ENCODE results near the gene RPL11.
"Not testable (repeated sequence)": the region's sequence is repeated elsewhere in the genome, so short reads cannot be mapped to it uniquely, and the experiment has no call there.

RPL11 gene

GRCh38 chr1:23667411-23667810, 24.2 kb upstream of the RPL11 start:
- H3K27ac Mint-ChIP-seq = no peak overlapping the region
- no peaks in the 10 kb centered on the region for H3K27me3 Mint-ChIP-seq
- H3K9me3 Mint-ChIP-seq = no peaks in the 10 kb centered on the region
- no peaks in the 10 kb centered on the region for H3K36me3 Mint-ChIP-seq
- H3K4me3 Mint-ChIP-seq = no peak overlapping the region
- peaks cover 6% of the 10 kb centered on the region for H3K4me1 Mint-ChIP-seq

- no peaks in the 10 kb centered on the region for H3K4me1 Mint-ChIP-seq
These were observed 20.9 kb upstream of the RPL11 start for GRCh38 chr1:23670709-23671108.

GRCh38 chr1:23673086-23673813, 18.4 kb upstream of the RPL11 start:
- no peaks in the 10 kb centered on the region for H3K36me3 Mint-ChIP-seq
- no peak overlapping the region for H3K27ac Mint-ChIP-seq
- no peak overlapping the region for H3K4me3 Mint-ChIP-seq
- no peaks in the 10 kb centered on the region for H3K4me1 Mint-ChIP-seq
- no peaks in the 10 kb centered on the region for H3K9me3 Mint-ChIP-seq
- H3K27me3 Mint-ChIP-seq = no peaks in the 10 kb centered on the region

More at GRCh38 chr1:23670709-23671108, 20.9 kb upstream of the RPL11 start:
- Mint-ChIP-seq H3K4me3 (no peak overlapping the region), H3K27ac (no peak overlapping the region), H3K36me3 (no peaks in the 10 kb centered on the region), H3K27me3 (no peaks in the 10 kb centered on the region), H3K9me3 (no peaks in the 10 kb centered on the region)

GRCh38 chr1:23679815-23680214, 11.8 kb upstream of the RPL11 start:
- Mint-ChIP-seq H3K36me3 (no peaks in the 10 kb centered on the region), H3K9me3 (no peaks in the 10 kb centered on the region), H3K4me1 (no peaks in the 10 kb centered on the region), H3K4me3 (no peak overlapping the region), H3K27me3 (peaks cover 11% of the 10 kb centered on the region), H3K27ac (no peak overlapping the region)

- Mint-ChIP-seq H3K4me3 (no peak overlapping the region), H3K36me3 (no peaks in the 10 kb centered on the region), H3K9me3 (no peaks in the 10 kb centered on the region), H3K27ac (no peak overlapping the region), H3K27me3 (peaks cover 11% of the 10 kb centered on the region), H3K4me1 (no peaks in the 10 kb centered on the region)
These were observed 8.7 kb upstream of the RPL11 start for GRCh38 chr1:23682946-23683345.

GRCh38 chr1:23684415-23684814, 7.2 kb upstream of the RPL11 start:
- H3K9me3 Mint-ChIP-seq = no peaks in the 10 kb centered on the region
- no peak overlapping the region for H3K27ac Mint-ChIP-seq

GRCh38 chr1:23685197-23685596, 6.4 kb upstream of the RPL11 start:
- H3K36me3 Mint-ChIP-seq, H3K27ac Mint-ChIP-seq, H3K4me1 Mint-ChIP-seq, H3K27me3 Mint-ChIP-seq, H3K4me3 Mint-ChIP-seq, H3K9me3 Mint-ChIP-seq: not testable (repeated sequence)

More at GRCh38 chr1:23684415-23684814, 7.2 kb upstream of the RPL11 start:
- H3K4me3 Mint-ChIP-seq = no peak overlapping the region
- peaks cover 11% of the 10 kb centered on the region for H3K27me3 Mint-ChIP-seq
- no peaks in the 10 kb centered on the region for H3K4me1 Mint-ChIP-seq
- no peaks in the 10 kb centered on the region for H3K36me3 Mint-ChIP-seq

- H3K27ac Mint-ChIP-seq, H3K9me3 Mint-ChIP-seq, H3K36me3 Mint-ChIP-seq, H3K4me1 Mint-ChIP-seq, H3K27me3 Mint-ChIP-seq, H3K4me3 Mint-ChIP-seq: not testable (repeated sequence)
These were observed 3.9 kb upstream of the RPL11 start for GRCh38 chr1:23687680-23688079.

GRCh38 chr1:23688281-23688680, 3.3 kb upstream of the RPL11 start:
- H3K9me3 Mint-ChIP-seq, H3K27me3 Mint-ChIP-seq, H3K4me1 Mint-ChIP-seq, H3K4me3 Mint-ChIP-seq, H3K27ac Mint-ChIP-seq: not testable (repeated sequence)
- H3K36me3 Mint-ChIP-seq = peaks cover 11% of the 10 kb centered on the region

- H3K9me3 Mint-ChIP-seq = no peaks in the 10 kb centered on the region
- H3K27me3 Mint-ChIP-seq = no peaks in the 10 kb centered on the region
- H3K27ac Mint-ChIP-seq = peak overlapping the region; percentile 96
- H3K4me3 Mint-ChIP-seq = peak overlapping the region; percentile 91
- peaks cover 46% of the 10 kb centered on the region for H3K36me3 Mint-ChIP-seq
- H3K4me1 Mint-ChIP-seq = peaks cover 50% of the 10 kb centered on the region
These were observed 784 bp downstream of the RPL11 start for GRCh38 chr1:23692308-23692871.

GRCh38 chr1:23693599-23693998, 2.0 kb downstream of the RPL11 start:
- Mint-ChIP-seq H3K9me3 (no peaks in the 10 kb centered on the region), H3K4me1 (peaks cover 62% of the 10 kb centered on the region), H3K4me3 (peak overlapping the region; percentile 91), H3K27ac (peak overlapping the region; percentile 96), H3K36me3 (peaks cover 52% of the 10 kb centered on the region), H3K27me3 (no peaks in the 10 kb centered on the region)

- Mint-ChIP-seq H3K36me3 (peaks cover 52% of the 10 kb centered on the region), H3K27ac (peak overlapping the region; percentile 96), H3K4me1 (peaks cover 64% of the 10 kb centered on the region), H3K4me3 (peak overlapping the region; percentile 91), H3K27me3 (no peaks in the 10 kb centered on the region), H3K9me3 (no peaks in the 10 kb centered on the region)
These were observed 2.8 kb downstream of the RPL11 start for GRCh38 chr1:23694371-23694770.

GRCh38 chr1:23695667-23696066, 4.1 kb downstream of the RPL11 start:
- peaks cover 74% of the 10 kb centered on the region for H3K4me1 Mint-ChIP-seq
- no peaks in the 10 kb centered on the region for H3K9me3 Mint-ChIP-seq
- H3K27ac Mint-ChIP-seq = peak overlapping the region; percentile 81
- H3K27me3 Mint-ChIP-seq = no peaks in the 10 kb centered on the region
- H3K36me3 Mint-ChIP-seq = peaks cover 58% of the 10 kb centered on the region
- peak overlapping the region; percentile 91 for H3K4me3 Mint-ChIP-seq

GRCh38 chr1:23696335-23696989, 4.9 kb downstream of the RPL11 start:
- Mint-ChIP-seq H3K36me3 (peaks cover 59% of the 10 kb centered on the region), H3K27me3 (no peaks in the 10 kb centered on the region), H3K9me3 (no peaks in the 10 kb centered on the region), H3K27ac (peak overlapping the region; percentile 85), H3K4me3 (peak overlapping the region; percentile 91), H3K4me1 (peaks cover 74% of the 10 kb centered on the region)

GRCh38 chr1:23698466-23698865, 6.9 kb downstream of the RPL11 start:
- no peaks in the 10 kb centered on the region for H3K9me3 Mint-ChIP-seq
- peak overlapping the region; percentile 57 for H3K4me3 Mint-ChIP-seq
- peaks cover 65% of the 10 kb centered on the region for H3K4me1 Mint-ChIP-seq
- H3K27ac Mint-ChIP-seq = peak overlapping the region; percentile 79
- H3K27me3 Mint-ChIP-seq = no peaks in the 10 kb centered on the region
- H3K36me3 Mint-ChIP-seq = peaks cover 45% of the 10 kb centered on the region
